Panc1 (cell line): ENCODE data around the gene FAM234B.

Experiments used
- CTCF ChIP-seq: fragments of 450-650 bp; IDR thresholded peaks from 2 replicates; pipeline ENCODE4 v1.5.1; 2017; ENCODE audit warnings: mild to moderate bottlenecking
- POLR2AphosphoS5 ChIP-seq: IDR thresholded peaks from 2 replicates; pipeline ENCODE4 v1.6.1; 2012; ENCODE audit warnings: mild to moderate bottlenecking, low read depth, low read length, moderate library complexity
- SIN3A ChIP-seq: IDR thresholded peaks from 2 replicates; pipeline ENCODE4 v1.6.1; 2012; ENCODE audit warnings: low read depth, mild to moderate bottlenecking, low read length, moderate library complexity, borderline replicate concordance; ENCODE audit not compliant: insufficient read depth
- TCF7L2 ChIP-seq: IDR thresholded peaks from 2 replicates; pipeline ENCODE4 v1.6.1; 2011; ENCODE audit warnings: mild to moderate bottlenecking, low read depth, low read length, inconsistent platforms
- TF ChIP-seq, protein P1 (sequence below), 2 experiments: IDR thresholded peaks; 2 replicates each; pipeline ENCODE4 v1.6.1; 2011 to 2012; ENCODE audit warnings: low read depth in 2 of 2, control low read depth in 1 of 2, low read length in 1 of 2, mild to moderate bottlenecking in 1 of 2, moderate library complexity in 1 of 2; ENCODE audit not compliant: insufficient read depth in 1 of 2

DNA sequence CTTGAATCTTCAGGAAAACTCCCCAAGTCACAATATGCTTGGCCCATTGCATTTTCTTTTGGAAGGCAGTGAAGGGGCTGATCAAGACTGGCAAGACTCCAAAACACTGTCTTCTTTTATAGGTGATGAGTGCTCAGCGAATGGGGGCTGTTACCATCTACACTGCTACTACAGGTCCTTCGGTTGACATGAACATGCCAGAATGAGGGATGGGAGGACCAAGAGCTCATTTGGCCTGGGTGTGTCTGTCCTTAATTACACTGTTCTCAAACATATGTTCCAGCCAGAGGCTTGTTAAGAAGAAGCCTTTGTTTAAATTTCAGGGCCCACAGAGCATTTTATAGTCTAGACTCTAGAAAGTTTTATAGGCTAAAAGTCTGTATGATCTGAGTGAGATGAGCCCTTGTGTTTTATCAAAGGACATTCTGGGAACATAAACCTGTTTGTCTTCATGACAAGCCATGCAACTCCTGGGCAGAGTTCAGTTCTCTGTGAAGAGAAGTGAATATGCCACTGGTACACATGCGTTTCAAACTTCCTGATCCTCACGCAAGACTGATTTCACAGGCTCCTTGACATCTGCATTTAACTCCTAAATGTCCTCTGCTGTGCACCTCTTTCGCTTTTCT lies 4.7 kb upstream of the FAM234B start:
- no peak for TF ChIP-seq CTCF
- no peak for TF ChIP-seq POLR2AphosphoS5
- TF ChIP-seq SIN3A = no peak
- TF ChIP-seq, protein P1, sequence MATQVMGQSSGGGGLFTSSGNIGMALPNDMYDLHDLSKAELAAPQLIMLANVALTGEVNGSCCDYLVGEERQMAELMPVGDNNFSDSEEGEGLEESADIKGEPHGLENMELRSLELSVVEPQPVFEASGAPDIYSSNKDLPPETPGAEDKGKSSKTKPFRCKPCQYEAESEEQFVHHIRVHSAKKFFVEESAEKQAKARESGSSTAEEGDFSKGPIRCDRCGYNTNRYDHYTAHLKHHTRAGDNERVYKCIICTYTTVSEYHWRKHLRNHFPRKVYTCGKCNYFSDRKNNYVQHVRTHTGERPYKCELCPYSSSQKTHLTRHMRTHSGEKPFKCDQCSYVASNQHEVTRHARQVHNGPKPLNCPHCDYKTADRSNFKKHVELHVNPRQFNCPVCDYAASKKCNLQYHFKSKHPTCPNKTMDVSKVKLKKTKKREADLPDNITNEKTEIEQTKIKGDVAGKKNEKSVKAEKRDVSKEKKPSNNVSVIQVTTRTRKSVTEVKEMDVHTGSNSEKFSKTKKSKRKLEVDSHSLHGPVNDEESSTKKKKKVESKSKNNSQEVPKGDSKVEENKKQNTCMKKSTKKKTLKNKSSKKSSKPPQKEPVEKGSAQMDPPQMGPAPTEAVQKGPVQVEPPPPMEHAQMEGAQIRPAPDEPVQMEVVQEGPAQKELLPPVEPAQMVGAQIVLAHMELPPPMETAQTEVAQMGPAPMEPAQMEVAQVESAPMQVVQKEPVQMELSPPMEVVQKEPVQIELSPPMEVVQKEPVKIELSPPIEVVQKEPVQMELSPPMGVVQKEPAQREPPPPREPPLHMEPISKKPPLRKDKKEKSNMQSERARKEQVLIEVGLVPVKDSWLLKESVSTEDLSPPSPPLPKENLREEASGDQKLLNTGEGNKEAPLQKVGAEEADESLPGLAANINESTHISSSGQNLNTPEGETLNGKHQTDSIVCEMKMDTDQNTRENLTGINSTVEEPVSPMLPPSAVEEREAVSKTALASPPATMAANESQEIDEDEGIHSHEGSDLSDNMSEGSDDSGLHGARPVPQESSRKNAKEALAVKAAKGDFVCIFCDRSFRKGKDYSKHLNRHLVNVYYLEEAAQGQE (IDR thresholded peaks at IDR 0.05; ENCODE audit: insufficient read depth in 1 of 2, low read depth in 2 of 2, low read length in 1 of 2) = no peak
- TF ChIP-seq TCF7L2 = no peak
